ENCODE results near the gene C3AR1.

DNA sequence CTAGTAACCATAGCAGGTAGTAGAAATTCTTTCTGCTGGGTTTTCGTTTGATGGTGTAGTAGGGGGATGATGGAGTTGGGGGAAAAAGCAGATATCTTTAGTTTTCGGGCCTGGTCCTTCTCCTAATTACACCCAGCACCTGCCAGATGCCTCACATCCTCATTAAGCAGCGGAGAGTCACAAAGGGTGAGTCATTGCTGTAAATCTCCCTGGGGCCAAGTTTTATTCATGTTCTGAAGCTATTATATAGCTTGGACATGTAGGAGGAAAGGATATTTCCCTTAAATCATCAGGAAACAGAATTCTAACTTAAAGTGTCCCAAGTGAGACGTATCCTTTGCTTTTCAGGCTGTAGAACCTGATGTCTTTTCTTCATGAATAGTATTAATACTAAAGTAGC lies 11.0 kb upstream of the C3AR1 start:
- TF ChIP-seq, protein P1, sequence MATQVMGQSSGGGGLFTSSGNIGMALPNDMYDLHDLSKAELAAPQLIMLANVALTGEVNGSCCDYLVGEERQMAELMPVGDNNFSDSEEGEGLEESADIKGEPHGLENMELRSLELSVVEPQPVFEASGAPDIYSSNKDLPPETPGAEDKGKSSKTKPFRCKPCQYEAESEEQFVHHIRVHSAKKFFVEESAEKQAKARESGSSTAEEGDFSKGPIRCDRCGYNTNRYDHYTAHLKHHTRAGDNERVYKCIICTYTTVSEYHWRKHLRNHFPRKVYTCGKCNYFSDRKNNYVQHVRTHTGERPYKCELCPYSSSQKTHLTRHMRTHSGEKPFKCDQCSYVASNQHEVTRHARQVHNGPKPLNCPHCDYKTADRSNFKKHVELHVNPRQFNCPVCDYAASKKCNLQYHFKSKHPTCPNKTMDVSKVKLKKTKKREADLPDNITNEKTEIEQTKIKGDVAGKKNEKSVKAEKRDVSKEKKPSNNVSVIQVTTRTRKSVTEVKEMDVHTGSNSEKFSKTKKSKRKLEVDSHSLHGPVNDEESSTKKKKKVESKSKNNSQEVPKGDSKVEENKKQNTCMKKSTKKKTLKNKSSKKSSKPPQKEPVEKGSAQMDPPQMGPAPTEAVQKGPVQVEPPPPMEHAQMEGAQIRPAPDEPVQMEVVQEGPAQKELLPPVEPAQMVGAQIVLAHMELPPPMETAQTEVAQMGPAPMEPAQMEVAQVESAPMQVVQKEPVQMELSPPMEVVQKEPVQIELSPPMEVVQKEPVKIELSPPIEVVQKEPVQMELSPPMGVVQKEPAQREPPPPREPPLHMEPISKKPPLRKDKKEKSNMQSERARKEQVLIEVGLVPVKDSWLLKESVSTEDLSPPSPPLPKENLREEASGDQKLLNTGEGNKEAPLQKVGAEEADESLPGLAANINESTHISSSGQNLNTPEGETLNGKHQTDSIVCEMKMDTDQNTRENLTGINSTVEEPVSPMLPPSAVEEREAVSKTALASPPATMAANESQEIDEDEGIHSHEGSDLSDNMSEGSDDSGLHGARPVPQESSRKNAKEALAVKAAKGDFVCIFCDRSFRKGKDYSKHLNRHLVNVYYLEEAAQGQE (IDR thresholded peaks at IDR 0.05) = no peak
- no peak for TF ChIP-seq POLR2A (IDR thresholded peaks at IDR 0.05; ENCODE audit: low read length)
- TF ChIP-seq, protein P2, sequence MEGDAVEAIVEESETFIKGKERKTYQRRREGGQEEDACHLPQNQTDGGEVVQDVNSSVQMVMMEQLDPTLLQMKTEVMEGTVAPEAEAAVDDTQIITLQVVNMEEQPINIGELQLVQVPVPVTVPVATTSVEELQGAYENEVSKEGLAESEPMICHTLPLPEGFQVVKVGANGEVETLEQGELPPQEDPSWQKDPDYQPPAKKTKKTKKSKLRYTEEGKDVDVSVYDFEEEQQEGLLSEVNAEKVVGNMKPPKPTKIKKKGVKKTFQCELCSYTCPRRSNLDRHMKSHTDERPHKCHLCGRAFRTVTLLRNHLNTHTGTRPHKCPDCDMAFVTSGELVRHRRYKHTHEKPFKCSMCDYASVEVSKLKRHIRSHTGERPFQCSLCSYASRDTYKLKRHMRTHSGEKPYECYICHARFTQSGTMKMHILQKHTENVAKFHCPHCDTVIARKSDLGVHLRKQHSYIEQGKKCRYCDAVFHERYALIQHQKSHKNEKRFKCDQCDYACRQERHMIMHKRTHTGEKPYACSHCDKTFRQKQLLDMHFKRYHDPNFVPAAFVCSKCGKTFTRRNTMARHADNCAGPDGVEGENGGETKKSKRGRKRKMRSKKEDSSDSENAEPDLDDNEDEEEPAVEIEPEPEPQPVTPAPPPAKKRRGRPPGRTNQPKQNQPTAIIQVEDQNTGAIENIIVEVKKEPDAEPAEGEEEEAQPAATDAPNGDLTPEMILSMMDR (IDR thresholded peaks at IDR 0.05) = no peak
- TF ChIP-seq ESRRA (IDR thresholded peaks at IDR 0.05; ENCODE audit: borderline replicate concordance, low read length) = no peak
- no peak for TF ChIP-seq CHD2 (IDR thresholded peaks at IDR 0.05; ENCODE audit: low read length, partially characterized antibody)
- TF ChIP-seq, protein P3, sequence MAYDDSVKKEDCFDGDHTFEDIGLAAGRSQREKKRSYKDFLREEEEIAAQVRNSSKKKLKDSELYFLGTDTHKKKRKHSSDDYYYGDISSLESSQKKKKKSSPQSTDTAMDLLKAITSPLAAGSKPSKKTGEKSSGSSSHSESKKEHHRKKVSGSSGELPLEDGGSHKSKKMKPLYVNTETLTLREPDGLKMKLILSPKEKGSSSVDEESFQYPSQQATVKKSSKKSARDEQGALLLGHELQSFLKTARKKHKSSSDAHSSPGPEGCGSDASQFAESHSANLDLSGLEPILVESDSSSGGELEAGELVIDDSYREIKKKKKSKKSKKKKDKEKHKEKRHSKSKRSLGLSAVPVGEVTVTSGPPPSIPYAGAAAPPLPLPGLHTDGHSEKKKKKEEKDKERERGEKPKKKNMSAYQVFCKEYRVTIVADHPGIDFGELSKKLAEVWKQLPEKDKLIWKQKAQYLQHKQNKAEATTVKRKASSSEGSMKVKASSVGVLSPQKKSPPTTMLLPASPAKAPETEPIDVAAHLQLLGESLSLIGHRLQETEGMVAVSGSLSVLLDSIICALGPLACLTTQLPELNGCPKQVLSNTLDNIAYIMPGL (CRISPR knock-in tag; IDR thresholded peaks at IDR 0.05; ENCODE audit: borderline replicate concordance) = no peak
- TF ChIP-seq SMC3 (IDR thresholded peaks at IDR 0.05) = no peak
- no peak for TF ChIP-seq JUN (IDR thresholded peaks at IDR 0.05)
- TF ChIP-seq FOSB (CRISPR knock-in tag; IDR thresholded peaks at IDR 0.05) = no peak
- TF ChIP-seq, protein P4, sequence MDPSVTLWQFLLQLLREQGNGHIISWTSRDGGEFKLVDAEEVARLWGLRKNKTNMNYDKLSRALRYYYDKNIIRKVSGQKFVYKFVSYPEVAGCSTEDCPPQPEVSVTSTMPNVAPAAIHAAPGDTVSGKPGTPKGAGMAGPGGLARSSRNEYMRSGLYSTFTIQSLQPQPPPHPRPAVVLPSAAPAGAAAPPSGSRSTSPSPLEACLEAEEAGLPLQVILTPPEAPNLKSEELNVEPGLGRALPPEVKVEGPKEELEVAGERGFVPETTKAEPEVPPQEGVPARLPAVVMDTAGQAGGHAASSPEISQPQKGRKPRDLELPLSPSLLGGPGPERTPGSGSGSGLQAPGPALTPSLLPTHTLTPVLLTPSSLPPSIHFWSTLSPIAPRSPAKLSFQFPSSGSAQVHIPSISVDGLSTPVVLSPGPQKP (IDR thresholded peaks at IDR 0.05; ENCODE audit: low read depth, low read length) = no peak
- TF ChIP-seq, protein P5, sequence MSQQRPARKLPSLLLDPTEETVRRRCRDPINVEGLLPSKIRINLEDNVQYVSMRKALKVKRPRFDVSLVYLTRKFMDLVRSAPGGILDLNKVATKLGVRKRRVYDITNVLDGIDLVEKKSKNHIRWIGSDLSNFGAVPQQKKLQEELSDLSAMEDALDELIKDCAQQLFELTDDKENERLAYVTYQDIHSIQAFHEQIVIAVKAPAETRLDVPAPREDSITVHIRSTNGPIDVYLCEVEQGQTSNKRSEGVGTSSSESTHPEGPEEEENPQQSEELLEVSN (IDR thresholded peaks at IDR 0.05; ENCODE audit: borderline replicate concordance, low read depth) = no peak
- TF ChIP-seq RFX5 (IDR thresholded peaks at IDR 0.05) = no peak
